Mesenchymal stem cell (in vitro differentiated cells and primary cell): ENCODE measurements around the gene IMPDH2.
"Not testable (repeated sequence)": the region's sequence is repeated elsewhere in the genome, so short reads cannot be mapped to it uniquely, and the experiment has no call there.

Experiments used
- DNase-seq: peaks from one replicate; pipeline ENCODE4 v3.0.0-alpha.2; 2013
- H2AFZ ChIP-seq: one replicate; pipeline ENCODE4 v1.6.1; 2013; ENCODE audit warnings: low read depth, mild to moderate bottlenecking, control low read depth, inconsistent platforms, low read length, moderate library complexity
- H2AK5ac ChIP-seq: 2 replicates; pipeline ENCODE4 v1.6.1; 2013; ENCODE audit warnings: low read length, moderate library complexity, mild to moderate bottlenecking, inconsistent platforms; ENCODE audit not compliant: severe bottlenecking
- H2BK120ac ChIP-seq: one replicate; pipeline ENCODE4 v1.6.1; 2013; ENCODE audit warnings: low read depth, mild to moderate bottlenecking, inconsistent platforms, low read length, moderate library complexity
- H2BK12ac ChIP-seq, 2 experiments: one replicate each; pipeline ENCODE4 v1.6.1; 2013; ENCODE audit warnings: inconsistent platforms in 2 of 2, low read length in 2 of 2, mild to moderate bottlenecking in 2 of 2, moderate library complexity in 2 of 2, control low read depth in 1 of 2
- H2BK15ac ChIP-seq: one replicate; pipeline ENCODE4 v1.6.1; 2013; ENCODE audit warnings: mild to moderate bottlenecking, low read depth, inconsistent platforms; ENCODE audit not compliant: poor library complexity, severe bottlenecking
- H2BK5ac ChIP-seq: 2 replicates; pipeline ENCODE4 v1.6.1; 2013; ENCODE audit warnings: low read depth, mild to moderate bottlenecking, low read length, control low read depth, inconsistent platforms; ENCODE audit not compliant: poor library complexity, severe bottlenecking
- H3K14ac ChIP-seq, 2 experiments: one replicate each; pipeline ENCODE4 v1.6.1; 2013; ENCODE audit warnings: inconsistent platforms in 2 of 2, low read length in 2 of 2, control low read depth in 1 of 2, mild to moderate bottlenecking in 1 of 2, moderate library complexity in 1 of 2
- H3K18ac ChIP-seq, 2 experiments: one replicate each; pipeline ENCODE4 v1.6.1; 2013; ENCODE audit warnings: inconsistent platforms in 2 of 2, low read length in 2 of 2, control low read depth in 1 of 2, low read depth in 1 of 2, mild to moderate bottlenecking in 1 of 2
- H3K23ac ChIP-seq, 2 experiments: one replicate each; pipeline ENCODE4 v1.6.1; 2013; ENCODE audit warnings: inconsistent platforms in 2 of 2, low read length in 2 of 2, mild to moderate bottlenecking in 2 of 2, moderate library complexity in 2 of 2, control low read depth in 1 of 2
- H3K27ac ChIP-seq: 2 replicates; pipeline ENCODE4 v1.5.1; 2013; ENCODE audit warnings: mild to moderate bottlenecking, moderate library complexity, low read length, control low read depth, inconsistent platforms; ENCODE audit not compliant: poor library complexity, severe bottlenecking
- H3K27me3 ChIP-seq, 2 experiments: 2 replicates each; pipeline versions ENCODE4 v1.6.1 to v1.7.0; 2013; ENCODE audit warnings: low read length in 2 of 2, mild to moderate bottlenecking in 2 of 2, moderate library complexity in 2 of 2, control low read depth in 1 of 2, inconsistent platforms in 1 of 2; ENCODE audit not compliant: control insufficient read depth in 1 of 2, insufficient read depth in 1 of 2
- H3K36me3 ChIP-seq, 2 experiments: 2 replicates each; pipeline versions ENCODE4 v1.6.1 to v1.7.0; 2013; ENCODE audit warnings: low read length in 2 of 2, control low read depth in 1 of 2, inconsistent platforms in 1 of 2, low read depth in 1 of 2, mild to moderate bottlenecking in 1 of 2; ENCODE audit not compliant: insufficient read depth in 2 of 2, control insufficient read depth in 1 of 2
- H3K4ac ChIP-seq, 2 experiments: one replicate each; pipeline ENCODE4 v1.6.1; 2013; ENCODE audit warnings: inconsistent platforms in 2 of 2, low read length in 2 of 2, mild to moderate bottlenecking in 2 of 2, moderate library complexity in 2 of 2, control low read depth in 1 of 2, low read depth in 1 of 2
- H3K4me1 ChIP-seq: 2 replicates; pipeline ENCODE4 v1.6.1; 2013; ENCODE audit warnings: low read depth, low read length, control low read depth; ENCODE audit not compliant: control insufficient read depth, insufficient read depth
- H3K4me2 ChIP-seq: 2 replicates; pipeline ENCODE4 v1.6.1; 2013; ENCODE audit warnings: low read length, mild to moderate bottlenecking, inconsistent platforms; ENCODE audit not compliant: poor library complexity, severe bottlenecking
- H3K4me3 ChIP-seq, 2 experiments: 2 replicates each; pipeline versions ENCODE4 v1.5.1 to v1.7.0; 2013; ENCODE audit warnings: low read length in 2 of 2, mild to moderate bottlenecking in 2 of 2, control low read depth in 1 of 2, low read depth in 1 of 2; ENCODE audit not compliant: insufficient read depth in 1 of 2
- H3K79me1 ChIP-seq: replicated peaks from 2 replicates; pipeline ENCODE4 v1.6.1; 2013; ENCODE audit warnings: mild to moderate bottlenecking, control low read depth, low read length, inconsistent platforms; ENCODE audit not compliant: poor library complexity, severe bottlenecking
- H3K9ac ChIP-seq: 2 replicates; pipeline ENCODE4 v1.7.0; 2013; ENCODE audit warnings: mild to moderate bottlenecking, low read length, moderate library complexity
- H3K9me3 ChIP-seq: 2 replicates; pipeline ENCODE4 v1.7.0; 2013; ENCODE audit warnings: mild to moderate bottlenecking, low read length; ENCODE audit not compliant: control insufficient read depth
- H4K8ac ChIP-seq: one replicate; pipeline ENCODE4 v1.6.1; 2013; ENCODE audit warnings: inconsistent platforms, mild to moderate bottlenecking, low read length, moderate library complexity
- H4K91ac ChIP-seq: one replicate; pipeline ENCODE4 v1.6.1; 2013; ENCODE audit warnings: mild to moderate bottlenecking, low read length, inconsistent platforms
- WGBS: methylation state at CpG from one replicate; pipeline ENCODE4 v1.1.7; 2013; ENCODE audit warnings: mixed read lengths; 5-methylcytosine and 5-hydroxymethylcytosine counted together

Gene IMPDH2

DNA sequence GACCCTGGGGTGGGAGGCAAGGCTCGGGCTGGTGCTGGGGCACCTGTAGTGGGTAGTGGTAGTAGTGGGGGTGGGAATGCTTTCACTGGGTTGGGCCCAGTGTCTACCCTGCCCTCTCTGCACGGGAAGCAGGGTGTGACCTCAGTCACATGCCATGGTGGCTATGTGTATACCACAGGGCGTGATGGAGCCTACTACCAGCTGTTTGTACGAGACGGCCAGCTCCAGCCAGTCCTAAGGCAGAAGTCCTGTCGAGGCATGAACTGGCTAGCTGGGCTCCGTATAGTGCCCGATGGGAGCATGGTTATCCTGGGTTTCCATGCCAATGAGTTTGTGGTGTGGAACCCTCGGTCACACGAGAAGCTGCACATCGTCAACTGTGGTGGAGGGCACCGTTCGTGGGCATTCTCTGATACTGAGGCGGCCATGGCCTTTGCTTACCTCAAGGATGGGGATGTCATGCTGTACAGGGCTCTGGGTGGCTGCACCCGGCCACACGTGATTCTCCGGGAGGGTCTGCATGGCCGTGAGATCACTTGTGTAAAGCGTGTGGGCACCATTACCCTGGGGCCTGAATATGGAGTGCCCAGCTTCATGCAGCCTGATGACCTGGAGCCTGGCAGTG is 16.0 kb downstream of the IMPDH2 start:
- Histone ChIP-seq H2AK5ac (no peak overlapping the region), H3K4ac (no peak overlapping the region), H4K91ac (no peak overlapping the region), H2BK15ac (no peak overlapping the region), H2BK120ac (no peak overlapping the region), H3K4me2 (no peak overlapping the region), H4K8ac (no peak overlapping the region), H3K9me3 (no peaks in the 10 kb centered on the region), H3K23ac (no peak overlapping the region), H3K27ac (no peak overlapping the region), H3K9ac (no peak overlapping the region), H3K79me1 (peaks cover 18% of the 10 kb centered on the region), H3K27me3 (no peaks in the 10 kb centered on the region), H2BK12ac (no peak overlapping the region), H3K36me3 (peaks cover 61 to 64% of the 10 kb centered on the region in 2 experiments), H2AFZ (no peak overlapping the region), H3K4me1 (peaks cover 40% of the 10 kb centered on the region), H2BK5ac (no peak overlapping the region), H3K14ac (no peak overlapping the region), H3K18ac (no peak overlapping the region), H3K4me3 (no peak overlapping the region)
- WGBS = 93% methylated on average over 19 of the region's 19 CpGs
- DNase-seq = no peak

DNA sequence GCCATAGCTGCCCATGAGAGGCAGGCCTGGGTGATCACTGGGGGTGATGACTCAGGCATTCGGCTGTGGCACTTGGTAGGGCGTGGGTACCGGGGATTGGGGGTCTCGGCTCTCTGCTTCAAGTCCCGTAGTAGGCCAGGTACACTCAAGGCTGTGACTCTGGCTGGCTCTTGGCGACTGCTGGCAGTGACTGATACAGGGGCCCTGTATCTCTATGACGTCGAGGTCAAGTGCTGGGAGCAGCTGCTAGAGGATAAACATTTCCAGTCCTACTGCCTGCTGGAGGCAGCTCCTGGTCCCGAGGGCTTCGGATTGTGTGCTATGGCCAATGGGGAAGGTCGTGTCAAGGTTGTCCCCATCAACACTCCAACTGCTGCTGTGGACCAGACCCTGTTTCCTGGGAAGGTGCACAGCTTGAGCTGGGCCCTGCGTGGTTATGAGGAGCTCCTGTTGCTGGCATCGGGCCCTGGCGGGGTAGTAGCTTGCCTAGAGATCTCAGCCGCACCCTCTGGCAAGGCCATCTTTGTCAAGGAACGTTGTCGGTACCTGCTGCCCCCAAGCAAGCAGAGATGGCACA is 16.7 kb downstream of the IMPDH2 start:
- Histone ChIP-seq H3K79me1 (peaks cover 14% of the 10 kb centered on the region), H3K9ac (no peak overlapping the region), H4K8ac (no peak overlapping the region), H3K4me1 (peaks cover 42% of the 10 kb centered on the region), H2BK12ac (no peak overlapping the region), H3K18ac (no peak overlapping the region), H3K4me2 (no peak overlapping the region), H3K14ac (no peak overlapping the region), H3K4ac (no peak overlapping the region), H2AK5ac (no peak overlapping the region), H3K9me3 (no peaks in the 10 kb centered on the region), H3K27me3 (no peaks in the 10 kb centered on the region), H3K4me3 (no peak overlapping the region), H3K23ac (no peak overlapping the region), H3K27ac (no peak overlapping the region), H2AFZ (no peak overlapping the region), H2BK120ac (no peak overlapping the region), H3K36me3 (peaks cover 61 to 64% of the 10 kb centered on the region in 2 experiments), H4K91ac (no peak overlapping the region), H2BK5ac (no peak overlapping the region), H2BK15ac (no peak overlapping the region)
- 90% methylated on average over 17 of the region's 17 CpGs for WGBS
- DNase-seq = peak; percentile 44

DNA sequence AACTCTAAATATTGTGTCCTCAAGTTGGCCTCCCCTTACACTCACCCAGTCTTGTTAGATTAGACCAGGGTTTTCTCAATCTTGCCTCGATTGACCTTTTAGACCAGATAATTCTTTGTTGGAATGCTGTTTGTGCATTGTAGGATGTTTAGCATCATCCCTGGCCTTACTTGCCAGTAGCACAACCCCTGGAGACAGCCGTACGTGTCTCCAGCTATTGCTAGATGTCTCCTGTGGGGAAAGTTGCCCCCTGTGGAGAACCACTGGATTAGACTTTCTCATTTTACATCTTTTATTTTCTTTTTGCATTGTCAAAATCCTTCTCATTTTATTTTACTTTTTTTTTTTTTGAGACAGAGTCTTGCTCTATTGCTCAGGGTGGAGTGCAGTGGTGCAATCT is 19.8 kb downstream of the IMPDH2 start:
- no peak overlapping the region for H2BK12ac ChIP-seq
- H3K4me2 ChIP-seq = no peak overlapping the region
- no peak overlapping the region for H3K18ac ChIP-seq
- no peak overlapping the region for H4K91ac ChIP-seq
- no peak overlapping the region for H2BK5ac ChIP-seq
- H3K79me1 ChIP-seq = peaks cover 9% of the 10 kb centered on the region
- no peak overlapping the region for H2AK5ac ChIP-seq
- H3K27me3 ChIP-seq = no peaks in the 10 kb centered on the region
- no peak overlapping the region for H3K9ac ChIP-seq
- WGBS = 94% methylated on average over 3 of the region's 3 CpGs
- H3K14ac ChIP-seq = no peak overlapping the region
- no peak overlapping the region for H2AFZ ChIP-seq
- no peak overlapping the region for H3K27ac ChIP-seq
- no peak overlapping the region for H4K8ac ChIP-seq
- DNase-seq = no peak
- no peak overlapping the region for H2BK120ac ChIP-seq
- H3K9me3 ChIP-seq = no peaks in the 10 kb centered on the region
- H3K4ac ChIP-seq = no peak overlapping the region
- H3K4me1 ChIP-seq = peaks cover 37% of the 10 kb centered on the region
- no peak overlapping the region for H3K23ac ChIP-seq
- H2BK15ac ChIP-seq = no peak overlapping the region
- H3K36me3 ChIP-seq = peaks cover 33 to 36% of the 10 kb centered on the region in 2 experiments
- H3K4me3 ChIP-seq = no peak overlapping the region

DNA sequence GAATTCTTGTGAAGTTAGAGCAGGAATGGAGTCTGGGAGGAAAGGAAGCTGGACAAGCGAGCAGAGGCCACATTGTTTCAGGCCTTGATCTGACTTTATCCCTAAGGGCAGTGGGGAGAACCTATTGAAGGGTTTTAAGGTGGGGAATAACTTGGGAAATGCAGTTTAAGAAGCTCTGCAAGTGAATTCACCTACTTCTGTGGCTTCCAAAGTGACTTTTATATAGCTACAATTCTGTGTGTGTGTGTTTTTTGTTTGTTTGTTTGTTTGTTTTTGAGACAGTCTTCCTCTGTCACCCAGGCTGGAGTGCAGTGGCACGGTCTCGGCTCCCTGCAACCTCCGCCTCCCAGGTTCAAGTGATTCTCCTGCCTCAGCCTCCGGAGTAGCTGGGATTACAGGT is 20.6 kb downstream of the IMPDH2 start:
- Histone ChIP-seq H3K4ac (peak overlapping the region in 1 of 2 experiments; percentile 47), H3K36me3 (peaks cover 26 to 28% of the 10 kb centered on the region in 2 experiments), H3K4me2 (peak overlapping the region; percentile 77), H3K4me3 (peak overlapping the region in 1 of 2 experiments; percentile 87), H3K4me1 (peaks cover 31% of the 10 kb centered on the region), H3K27ac (peak overlapping the region; percentile 14), H3K9ac (peak overlapping the region; percentile 84)
- H2AFZ ChIP-seq, H4K91ac ChIP-seq, H3K18ac ChIP-seq, H3K79me1 ChIP-seq, H3K9me3 ChIP-seq, DNase-seq, H3K27me3 ChIP-seq, H2BK5ac ChIP-seq, H2BK12ac ChIP-seq, H2BK15ac ChIP-seq, H3K14ac ChIP-seq, H2BK120ac ChIP-seq, H3K23ac ChIP-seq, H2AK5ac ChIP-seq, H4K8ac ChIP-seq: not testable (repeated sequence)
- 96% methylated on average over 5 of the region's 5 CpGs for WGBS
